Spleen (tissue), 7 donors: ENCODE measurements around the gene TLE4.

Experiments used
- POLR2A ChIP-seq, 3 donors: fragments of 450-650 bp; IDR thresholded peaks; one replicate each; pipeline ENCODE4 v1.5.1; 2017; ENCODE audit warnings: antibody characterized with exemption in 3 of 3, mild to moderate bottlenecking in 1 of 3
- TF ChIP-seq, protein P1 (sequence below), 11 experiments: fragments of 200-600 bp in 7 of 11; fragments of 450-650 bp in 4 of 11; sonication (generic) in 4 of 11; IDR thresholded peaks in 8 of 11; conservative IDR thresholded peaks in 3 of 11; 1 replicate in 7 of 11; 2 replicates in 4 of 11; pipeline versions ENCODE4 v1.4.0 to v1.8.0; 2016 to 2021; ENCODE audit warnings: antibody characterized with exemption in 11 of 11, inconsistent platforms in 4 of 11, mild to moderate bottlenecking in 1 of 11
- donor health status: DM: no; HTN: no; CAD: no; lungs with moderate emphysema.
- donor health status: DM: no; HTN: no; CAD: no.
- donor health status: DM: no; HTN: no; CAD: no.

DNA sequence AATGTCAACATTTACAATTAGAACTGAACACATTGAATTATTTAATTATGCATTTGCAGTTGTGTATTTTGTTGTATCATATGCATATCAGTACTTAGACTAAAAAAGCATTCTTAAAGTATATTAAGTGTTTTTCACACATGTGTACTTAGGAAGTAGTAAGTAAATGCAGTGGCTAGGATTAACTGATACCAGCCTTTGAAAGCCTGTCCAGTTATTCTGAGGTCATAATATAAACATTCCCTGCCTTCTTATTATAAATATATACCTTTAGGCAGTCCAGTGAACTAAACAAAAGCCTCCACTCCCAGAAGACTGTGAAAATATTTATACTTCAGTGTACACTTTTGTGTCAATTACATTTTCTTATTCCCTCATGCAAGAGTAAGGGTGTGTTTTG is 83.8 kb downstream of the TLE4 start:
- no peak for TF ChIP-seq POLR2A (IDR thresholded peaks at IDR 0.05)
- TF ChIP-seq, protein P1, sequence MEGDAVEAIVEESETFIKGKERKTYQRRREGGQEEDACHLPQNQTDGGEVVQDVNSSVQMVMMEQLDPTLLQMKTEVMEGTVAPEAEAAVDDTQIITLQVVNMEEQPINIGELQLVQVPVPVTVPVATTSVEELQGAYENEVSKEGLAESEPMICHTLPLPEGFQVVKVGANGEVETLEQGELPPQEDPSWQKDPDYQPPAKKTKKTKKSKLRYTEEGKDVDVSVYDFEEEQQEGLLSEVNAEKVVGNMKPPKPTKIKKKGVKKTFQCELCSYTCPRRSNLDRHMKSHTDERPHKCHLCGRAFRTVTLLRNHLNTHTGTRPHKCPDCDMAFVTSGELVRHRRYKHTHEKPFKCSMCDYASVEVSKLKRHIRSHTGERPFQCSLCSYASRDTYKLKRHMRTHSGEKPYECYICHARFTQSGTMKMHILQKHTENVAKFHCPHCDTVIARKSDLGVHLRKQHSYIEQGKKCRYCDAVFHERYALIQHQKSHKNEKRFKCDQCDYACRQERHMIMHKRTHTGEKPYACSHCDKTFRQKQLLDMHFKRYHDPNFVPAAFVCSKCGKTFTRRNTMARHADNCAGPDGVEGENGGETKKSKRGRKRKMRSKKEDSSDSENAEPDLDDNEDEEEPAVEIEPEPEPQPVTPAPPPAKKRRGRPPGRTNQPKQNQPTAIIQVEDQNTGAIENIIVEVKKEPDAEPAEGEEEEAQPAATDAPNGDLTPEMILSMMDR (IDR thresholded peaks at IDR 0.05 in 8 of 11, conservative IDR thresholded peaks at IDR 0.05 in 3 of 11), result no peak
